HepG2 (cell line): ENCODE data around the gene ETFA. TPM values are rescaled to one million over a fixed set of nuclear protein-coding genes. Genes with fewer than 3 reads are reported as not detected.

ENCODE experiments used
- ATAC-seq: fragments of 200-7000 bp; cut with Tn5 transposase; 3 replicates; pipeline ENCODE4 v1.9.1; 2020; ENCODE audit warnings: mild to moderate bottlenecking, moderate library complexity
- BruUV-seq: library from RNA; stranded (reverse); fragments of 400-500 nt; replicated peaks from 2 replicates; lab custom pipeline; 2021; lab: Mats Ljungman, UMichigan
- CTCF ChIA-PET: fragments of 300-600 bp; formaldehyde crosslinking; extraction: SDS; loops from one replicate; lab custom pipeline; 2021; ENCODE audit warnings: low total read pairs, inconsistent platforms, low intra/inter-chr PET ratio; lab: Yijun Ruan, JAX
- POLR2A ChIA-PET: fragments of 350-600 bp; sonication (Branson Sonifier 250); formaldehyde crosslinking; loops from one replicate; lab custom pipeline; 2020; ENCODE audit warnings: antibody characterized with exemption, inconsistent platforms; lab: Yijun Ruan, JAX
- DNase-seq: peaks from one replicate; pipeline ENCODE4 v3.0.0-alpha.2; 2015; ENCODE audit warnings: low spot score
- FAIRE-seq: peaks from 3 replicates; lab custom pipeline; 2011; peaks lifted over from hg19 to GRCh38; lab: Jason Lieb, UNC
- H2AFZ ChIP-seq: one replicate; pipeline ENCODE4 v1.6.1; 2011; ENCODE audit warnings: low read length, inconsistent platforms
- H3K27ac ChIP-seq: fragments of 300-600 bp; 3 replicates; pipeline ENCODE4 v1.8.0; 2011; ENCODE audit warnings: mixed run types, mild to moderate bottlenecking, mixed read lengths, low read length, inconsistent platforms; ENCODE audit not compliant: insufficient read depth; ENCODE audit errors: extremely low read length
- H3K27me3 ChIP-seq, 2 experiments: fragments of 200-600 bp in 1 of 2; 2 replicates in 1 of 2; 3 replicates in 1 of 2; pipeline versions ENCODE4 v1.6.0 to v1.8.0; 2011; ENCODE audit warnings: low read length in 2 of 2, mild to moderate bottlenecking in 2 of 2, moderate library complexity in 2 of 2, inconsistent platforms in 1 of 2; ENCODE audit not compliant: insufficient read depth in 2 of 2, control insufficient read depth in 1 of 2
- H3K36me3 ChIP-seq, 2 experiments: fragments of 200-600 bp in 1 of 2; replicated peaks in 1 of 2; 2 replicates in 1 of 2; 3 replicates in 1 of 2; pipeline versions ENCODE4 v1.5.1 to v1.8.0; 2011; ENCODE audit warnings: low read length in 2 of 2, inconsistent platforms in 1 of 2; ENCODE audit not compliant: insufficient read depth in 2 of 2, control insufficient read depth in 1 of 2
- H3K4me1 ChIP-seq: 2 replicates; pipeline ENCODE4 v1.5.1; 2012; ENCODE audit warnings: low read length, inconsistent platforms; ENCODE audit not compliant: insufficient read depth
- H3K4me2 ChIP-seq: 2 replicates; pipeline ENCODE4 v1.6.0; 2011; ENCODE audit warnings: low read depth, low read length, inconsistent platforms
- H3K4me3 ChIP-seq, 3 experiments: fragments of 200-600 bp in 1 of 3; sonication (generic), shearing (Covaris generic) in 1 of 3; replicated peaks in 1 of 3; 2 replicates each; pipeline ENCODE4 v1.5.1; 2011 to 2016; ENCODE audit warnings: low read length in 3 of 3, inconsistent platforms in 2 of 3, low read depth in 2 of 3, mild to moderate bottlenecking in 2 of 3, control low read depth in 1 of 3, mixed read lengths in 1 of 3; ENCODE audit not compliant: insufficient read depth in 1 of 3
- H3K79me2 ChIP-seq: one replicate; pipeline ENCODE4 v1.6.1; 2011; ENCODE audit warnings: low read length, inconsistent platforms; ENCODE audit not compliant: insufficient read depth
- H3K9ac ChIP-seq: 2 replicates; pipeline ENCODE4 v1.6.0; 2011; ENCODE audit warnings: mild to moderate bottlenecking, low read depth, low read length, inconsistent platforms; ENCODE audit not compliant: insufficient read depth
- H3K9me3 ChIP-seq: 2 replicates; pipeline ENCODE4 v1.5.1; 2012; ENCODE audit warnings: mild to moderate bottlenecking, low read length
- H4K20me1 ChIP-seq: 2 replicates; pipeline ENCODE4 v1.6.0; 2011; ENCODE audit warnings: inconsistent platforms, mild to moderate bottlenecking, low read length, moderate library complexity; ENCODE audit not compliant: insufficient read depth
- ATF1 ChIP-seq: IDR thresholded peaks from 2 replicates; pipeline ENCODE4 v1.6.1; 2016; ENCODE audit warnings: mild to moderate bottlenecking, control low read depth
- BATF2 ChIP-seq: sonication (generic); formaldehyde crosslinking; IDR thresholded peaks from 2 replicates; pipeline ENCODE4 v1.8.0; 2022; ENCODE audit warnings: mild to moderate bottlenecking, missing genetic modification reagents, moderate library complexity
- BCL6 ChIP-seq: IDR thresholded peaks from 2 replicates; pipeline ENCODE4 v1.6.1; 2016; ENCODE audit warnings: missing genetic modification reagents, missing compliant biosample characterization
- ETS1 ChIP-seq: sonication (generic); formaldehyde crosslinking; IDR thresholded peaks from 2 replicates; pipeline ENCODE4 v1.4.0; 2020; ENCODE audit warnings: missing genetic modification reagents
- IRX3 ChIP-seq: sonication (generic); formaldehyde crosslinking; IDR thresholded peaks from 2 replicates; pipeline ENCODE4 v1.8.1; 2023; ENCODE audit warnings: mild to moderate bottlenecking, low read depth, missing genetic modification reagents, borderline replicate concordance
- MED8 ChIP-seq: sonication (generic); formaldehyde crosslinking; IDR thresholded peaks from 2 replicates; pipeline ENCODE4 v1.8.1; 2023; ENCODE audit warnings: mild to moderate bottlenecking, missing genetic modification reagents; ENCODE audit not compliant: insufficient replicate concordance
- MTA1 ChIP-seq: sonication (generic); formaldehyde crosslinking; IDR thresholded peaks from 2 replicates; pipeline ENCODE4 v1.4.0; 2020; ENCODE audit warnings: missing genetic modification reagents, mild to moderate bottlenecking, borderline replicate concordance
- NFE2 ChIP-seq: sonication (generic); formaldehyde crosslinking; IDR thresholded peaks from 2 replicates; pipeline ENCODE4 v1.4.0; 2020; ENCODE audit warnings: missing genetic modification reagents
- SNRNP70 ChIP-seq: fragments of 200-400 bp; formaldehyde crosslinking; IDR thresholded peaks from 2 replicates; pipeline ENCODE4 v1.6.1; 2017; ENCODE audit warnings: mild to moderate bottlenecking, low read depth, low read length, moderate library complexity
- ZBTB49 ChIP-seq: sonication (generic); formaldehyde crosslinking; IDR thresholded peaks from 2 replicates; pipeline ENCODE4 v1.4.0; 2020; ENCODE audit warnings: missing genetic modification reagents, borderline replicate concordance
- ZC3H13 ChIP-seq: sonication (generic); formaldehyde crosslinking; IDR thresholded peaks from 2 replicates; pipeline ENCODE4 v1.8.1; 2023; ENCODE audit warnings: mild to moderate bottlenecking, missing genetic modification reagents, moderate library complexity
- ZNF124 ChIP-seq: sonication (generic); formaldehyde crosslinking; IDR thresholded peaks from 2 replicates; pipeline ENCODE4 v1.4.0; 2020; ENCODE audit warnings: missing genetic modification reagents
- ZNF253 ChIP-seq: sonication (generic); formaldehyde crosslinking; IDR thresholded peaks from 2 replicates; pipeline ENCODE4 v1.8.0; 2022; ENCODE audit warnings: mild to moderate bottlenecking, missing genetic modification reagents, borderline replicate concordance
- ZNF7 ChIP-seq: IDR thresholded peaks from 2 replicates; pipeline ENCODE4 v1.6.1; 2016; ENCODE audit warnings: missing biosample characterization, missing genetic modification reagents
- ZZZ3 ChIP-seq: sonication (generic); formaldehyde crosslinking; IDR thresholded peaks from 2 replicates; pipeline ENCODE4 v1.4.0; 2020; ENCODE audit warnings: missing genetic modification reagents, mild to moderate bottlenecking, borderline replicate concordance
- WGBS: methylation state at CpG from one replicate; pipeline ENCODE4 v1.1.6; 2017; ENCODE audit warnings: low lambda C conversion rate; 5-methylcytosine and 5-hydroxymethylcytosine counted together
- in situ Hi-C: cut with HindIII; loops from 2 replicates; pipeline ENCODE4 v1.10.0; 2017; ENCODE audit warnings: low pct_unique_long_range_greater_than_20kb; ENCODE audit not compliant: extremely low pct_ligation_motif_present
- intact Hi-C: fragments of 100-400 bp; cut with micrococcal nuclease; formaldehyde crosslinking; loops from one replicate; pipeline ENCODE4 v1.10.0; 2022; ENCODE audit not compliant: unreplicated experiment
- polyA plus RNA-seq, 8 experiments: library from polyadenylated mRNA; depleted of rRNA in 3 of 8; stranded (reverse) in 7 of 8; unstranded in 1 of 8; fragments of >200 nt; fragmentation: Illumina TruSeq in 4 of 8; extraction: Trizol in 4 of 8; gene quantifications; 2 replicates each; pipeline versions ENCODE4 v1.2.1 to v1.2.3, GENCODE V29; 2011 to 2016; ENCODE audit warnings: low read depth in 4 of 8, missing spikeins in 1 of 8, mixed read lengths in 1 of 8; ENCODE audit not compliant: insufficient read depth in 1 of 8
- total RNA-seq, 5 experiments: library from RNA; depleted of rRNA; stranded (reverse); fragments of >200 nt; fragmentation: Illumina TruSeq; extraction: Trizol; gene quantifications; 2 replicates each; pipeline ENCODE4 v1.2.3, GENCODE V29; 2016; ENCODE audit warnings: low read depth in 1 of 5

Gene ETFA
- total and polyA plus RNA-seq, 2 of the 13 experiments (the other 11 are each of a cell fraction or from before 2014, with no cell fraction given), result 291 to 396 TPM

- Histone ChIP-seq H3K4me3 (no peak overlapping the region), H3K27ac (no peak overlapping the region), H2AFZ (no peak overlapping the region), H3K36me3 (peaks cover 0 to 12% of the 10 kb centered on the region in 2 experiments; a peak in 4 of 5 replicates), H4K20me1 (peaks cover 4% of the 10 kb centered on the region), H3K9me3 (no peaks in the 10 kb centered on the region), H3K9ac (no peak overlapping the region), H3K79me2 (no peaks in the 10 kb centered on the region), H3K27me3 (no peaks in the 10 kb centered on the region), H3K4me1 (peaks cover 52% of the 10 kb centered on the region), H3K4me2 (no peak overlapping the region)
- 91% methylated on average over 1 of the region's 1 CpG for WGBS
- no peak for FAIRE-seq
- ATAC-seq, result no peak
- ChIA-PET CTCF (no interaction called here), POLR2A (no interaction called here)
- intact Hi-C loops, result loop anchor here (5.0 kb wide), 2 partner anchors 48 to 93 kb away; no protein-coding TSS in a partner anchor
- TF ChIP-seq IRX3 (CRISPR knock-in tag) (no peak), ZC3H13 (CRISPR knock-in tag) (no peak), ATF1 (CRISPR knock-in tag) (no peak), ZNF124 (CRISPR knock-in tag) (no peak), NFE2 (no peak), ETS1 (CRISPR knock-in tag) (no peak), ZNF7 (CRISPR knock-in tag) (no peak), ZNF253 (no peak), ZZZ3 (CRISPR knock-in tag) (no peak), MED8 (CRISPR knock-in tag) (no peak), BATF2 (CRISPR knock-in tag) (no peak), ZBTB49 (no peak), BCL6 (CRISPR knock-in tag) (no peak), MTA1 (CRISPR knock-in tag) (no peak), SNRNP70 (no peak)
- no TSS peak for BruUV-seq
- in situ Hi-C loops, result loop anchor here (5.0 kb wide), 1 partner anchor 93 kb away; no protein-coding TSS in a partner anchor
- no peak for DNase-seq
Observed at GRCh38 chr15:76239786-76240185, 71.5 kb downstream of the ETFA start.
